M059J (cell line): ENCODE measurements around the gene OCA2. TPM values are rescaled to one million over a fixed set of nuclear protein-coding genes. Genes with fewer than 3 reads are reported as not detected.
"Not testable (repeated sequence)": the region's sequence is repeated elsewhere in the genome, so short reads cannot be mapped to it uniquely, and the experiment has no call there.

Experiments
- DNase-seq: peaks from one replicate; pipeline ENCODE4 v3.0.0-alpha.2; 2012; ENCODE audit warnings: low read depth
- total RNA-seq: library from RNA; depleted of rRNA; stranded (reverse); fragments of >200 nt; shearing (Covaris generic); gene quantifications from 2 replicates; pipeline ENCODE4 v1.2.3, GENCODE V29; 2014; rRNA removed

OCA2 gene
- total RNA-seq, result not detected in 2 replicates

DNA sequence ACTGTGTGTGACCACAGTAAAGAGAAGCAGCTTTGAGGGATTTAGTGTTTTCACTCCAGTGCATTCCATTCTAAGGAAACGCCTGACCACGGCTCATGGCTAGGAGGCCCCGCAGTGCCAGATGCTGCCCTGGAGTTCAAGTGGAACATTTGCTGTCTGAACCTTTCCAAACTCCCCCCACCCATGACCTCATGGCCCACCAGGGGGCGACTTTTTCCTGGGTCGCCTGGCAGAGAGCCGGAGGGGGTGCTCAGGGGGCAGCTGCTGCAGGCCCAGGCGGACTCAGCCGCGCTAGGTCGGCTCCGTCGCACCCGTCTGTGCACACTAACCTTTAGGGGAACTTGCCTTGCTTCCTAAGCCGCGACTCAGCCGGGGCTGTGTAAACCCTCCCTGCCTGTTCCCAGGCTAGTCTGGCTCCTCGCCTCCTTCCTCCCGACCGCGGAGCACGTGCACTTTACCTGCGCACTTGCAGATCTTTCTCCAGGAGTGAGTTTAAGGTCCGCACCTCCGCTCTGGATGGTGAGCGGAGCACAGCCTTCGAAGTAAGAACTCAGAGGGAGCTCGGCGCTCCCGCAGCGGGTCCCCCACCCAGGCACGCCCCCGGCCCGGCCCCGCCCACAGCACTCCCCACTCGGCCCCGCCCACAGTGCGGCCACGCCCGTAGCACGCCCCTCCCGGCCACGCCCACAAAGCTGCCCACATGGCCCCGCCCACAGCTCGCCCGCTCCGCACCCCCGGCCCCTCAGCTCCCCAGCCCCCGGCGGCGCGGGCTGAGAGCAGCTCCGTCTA, at the start of gene OCA2:
OCA2 (minus strand) TSS at position 550 of the 789 bp plus-strand sequence. CDS start 17,441 bp downstream, outside the sequence.
- DNase-seq, result no peak

DNA sequence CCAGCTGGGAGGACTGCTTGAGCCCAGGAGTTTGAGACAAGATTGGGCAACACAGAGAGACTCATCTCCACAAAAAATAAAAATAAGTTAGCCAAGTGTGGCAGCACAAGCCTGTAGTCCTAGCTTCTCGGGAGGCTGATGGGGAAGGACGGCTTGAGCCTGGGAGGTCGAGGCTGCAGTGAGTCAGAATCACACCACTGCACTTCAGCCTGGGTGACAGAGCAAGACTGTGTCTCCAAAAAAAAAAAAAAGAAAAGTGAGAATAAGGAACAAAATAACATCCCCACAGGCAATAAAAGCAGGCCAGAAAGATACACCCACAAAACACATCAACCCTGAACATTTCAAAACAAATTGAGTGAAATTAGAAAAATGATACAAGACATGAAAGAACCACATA, 48.7 kb upstream of the OCA2 start:
- no peak for DNase-seq

- not testable (repeated sequence) for DNase-seq
Observed at GRCh38 chr15:28145419-28145818, 46.3 kb upstream of the OCA2 start.

DNA sequence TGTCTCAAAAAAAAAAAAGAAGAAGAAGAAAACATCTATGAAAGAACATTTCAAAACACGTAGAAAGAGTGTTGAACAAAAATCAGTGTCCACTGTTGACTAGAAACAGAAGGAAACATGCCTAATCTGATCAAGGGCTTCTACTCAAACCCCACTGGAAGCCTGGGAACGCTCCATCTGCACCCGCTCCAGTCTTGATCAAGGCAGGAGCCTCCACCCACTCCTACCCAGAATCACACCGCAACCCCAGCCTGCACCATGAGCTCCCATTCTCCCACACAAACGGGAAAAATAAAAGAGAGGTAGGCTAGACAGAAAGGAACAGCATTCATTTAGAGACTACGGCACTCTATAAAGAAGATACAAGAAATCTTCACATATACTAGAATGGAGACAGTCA, 40.9 kb upstream of the OCA2 start:
- no peak for DNase-seq

DNA sequence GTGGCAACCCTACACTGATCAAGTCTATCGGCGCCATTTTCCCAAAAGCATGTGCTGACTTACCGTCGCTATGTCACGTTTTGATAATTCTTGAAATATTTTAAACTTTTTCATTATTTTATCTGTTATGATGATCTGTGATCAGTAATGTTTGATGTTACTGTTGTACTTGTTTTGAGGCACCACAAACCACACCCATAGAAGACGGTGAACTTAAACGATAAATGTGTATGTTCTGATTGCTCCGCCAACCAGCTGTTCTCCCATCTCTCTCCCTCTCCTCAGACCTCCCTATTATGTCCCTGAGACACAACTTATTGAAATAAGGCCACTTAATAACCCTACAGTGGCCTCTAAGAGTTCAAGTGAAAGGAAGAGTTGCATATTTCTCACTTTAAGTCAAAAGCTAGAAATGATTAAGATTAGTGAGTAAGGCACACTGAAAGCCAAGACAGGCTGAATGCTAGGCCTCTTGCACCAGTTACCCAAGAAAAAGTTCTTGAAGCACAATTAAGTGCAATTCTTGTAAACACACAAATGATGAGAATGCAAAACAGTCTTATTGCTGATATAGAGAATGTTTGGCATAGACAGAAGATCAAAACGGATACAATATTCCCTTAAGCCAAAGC, 38.4 kb upstream of the OCA2 start:
- DNase-seq, result not testable (repeated sequence)

- DNase-seq, result not testable (repeated sequence)
Observed at GRCh38 chr15:28136236-28136904, 37.3 kb upstream of the OCA2 start.

- DNase-seq, result no peak
Observed at GRCh38 chr15:28133281-28133680, 34.2 kb upstream of the OCA2 start.

DNA sequence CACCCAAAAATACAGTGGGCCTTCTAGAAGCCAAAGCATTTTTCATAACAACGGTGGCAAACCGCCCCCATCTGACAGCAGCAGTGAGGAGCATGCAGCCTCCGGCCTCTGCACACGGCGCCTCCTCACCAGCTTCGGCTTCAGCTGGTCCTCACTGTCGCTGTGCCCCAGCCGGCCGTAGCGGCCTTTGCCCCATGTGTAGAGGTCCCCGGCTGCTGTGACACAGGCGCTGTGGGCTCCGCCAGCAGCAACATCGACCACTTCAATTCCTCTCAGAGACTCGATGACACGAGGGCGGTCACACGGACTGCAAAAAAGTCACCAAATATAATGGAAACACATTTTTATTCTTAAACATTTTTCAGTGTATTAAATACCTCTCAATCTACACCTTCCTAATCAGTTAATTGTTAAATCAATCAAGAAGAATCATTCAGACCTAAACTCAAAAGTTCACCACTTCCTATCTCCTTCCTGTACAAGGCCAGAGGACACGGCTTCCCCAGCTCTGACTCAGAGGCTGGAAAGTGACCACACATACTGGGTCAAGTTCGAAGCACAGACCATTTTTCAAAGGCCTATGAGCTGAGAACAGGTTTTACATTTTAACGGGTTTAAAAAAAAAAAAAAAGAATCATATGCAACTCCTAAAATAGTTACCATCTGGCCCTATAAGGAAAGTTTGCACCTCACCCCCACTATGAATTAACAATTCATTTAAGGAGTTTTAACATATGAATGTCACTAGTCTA, 33.6 kb upstream of the OCA2 start:
- DNase-seq, result peak; percentile 51

DNA sequence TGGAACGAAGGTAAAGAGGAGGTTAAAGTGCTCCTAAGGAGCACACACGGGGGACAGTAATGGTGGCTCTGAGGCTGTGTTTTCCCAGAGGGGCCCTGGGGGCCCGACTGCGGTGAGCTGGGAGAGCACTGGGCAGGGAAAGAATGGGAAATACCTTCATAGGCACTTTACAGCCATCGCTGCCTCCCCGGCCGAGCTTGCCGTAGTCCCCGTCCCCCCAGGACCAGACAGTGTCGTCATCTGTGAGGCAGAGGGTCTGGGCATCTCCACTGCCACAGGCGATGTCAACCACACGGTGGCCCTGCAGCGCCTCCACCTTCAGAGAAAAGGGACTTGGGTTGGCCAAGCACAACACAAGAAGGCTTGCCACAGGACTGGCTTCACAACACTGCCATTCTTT, 32.8 kb upstream of the OCA2 start:
- DNase-seq, result no peak

GRCh38 chr15:28131400-28131799, 32.3 kb upstream of the OCA2 start:
- no peak for DNase-seq

DNA sequence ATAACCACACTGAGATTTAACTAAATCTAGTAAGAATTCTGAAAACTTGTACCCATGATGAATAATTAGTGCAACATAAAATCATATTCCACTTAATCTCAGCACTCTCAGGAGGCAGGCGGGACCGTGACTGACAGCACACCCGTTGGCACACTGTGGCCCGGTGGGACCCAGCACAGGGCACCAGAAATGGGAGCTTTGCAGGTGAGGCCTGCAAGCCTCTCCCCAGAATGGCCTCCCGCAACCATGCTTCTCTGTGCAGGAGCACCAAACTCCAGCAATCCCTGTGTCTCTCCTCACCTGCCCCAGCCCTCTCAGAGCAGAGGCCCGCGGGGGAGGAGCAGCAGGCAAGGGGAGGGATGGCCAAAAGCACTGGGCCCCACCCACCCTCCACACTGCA, 31.5 kb upstream of the OCA2 start:
- DNase-seq, result no peak

DNA sequence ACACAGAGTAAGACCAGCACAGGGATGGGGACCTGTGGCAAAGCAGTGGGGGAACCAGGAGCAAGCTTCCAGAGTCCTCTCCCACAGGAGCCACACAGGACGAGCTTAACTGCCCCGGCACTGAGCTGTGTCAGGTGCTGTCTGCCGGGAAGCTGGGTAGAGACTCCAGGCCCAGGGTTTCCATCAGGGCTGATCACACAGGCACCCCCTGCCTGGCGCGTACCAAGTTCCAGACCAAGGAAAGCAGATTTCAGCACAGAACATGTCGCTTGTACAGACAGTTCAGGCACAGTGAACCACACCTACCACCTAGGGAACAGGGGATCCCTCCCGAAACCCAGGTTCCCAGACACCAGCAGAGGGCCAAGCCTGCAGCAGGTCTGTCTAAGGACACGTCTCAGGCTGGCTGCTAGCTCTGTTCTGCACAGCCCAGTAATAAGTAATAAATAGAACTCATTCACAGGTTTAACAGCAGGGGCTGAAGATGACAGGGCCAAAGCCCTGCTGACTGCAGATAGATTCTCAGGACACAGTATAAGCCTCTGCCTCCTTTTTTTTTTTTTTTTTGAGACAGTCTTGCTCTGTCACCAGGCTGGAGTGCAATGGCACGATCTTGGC, 30.2 kb upstream of the OCA2 start:
- DNase-seq, result no peak

GRCh38 chr15:28128031-28128430, 28.9 kb upstream of the OCA2 start:
- DNase-seq, result no peak

- no peak for DNase-seq
Observed at GRCh38 chr15:28127036-28127435, 27.9 kb upstream of the OCA2 start.

DNA sequence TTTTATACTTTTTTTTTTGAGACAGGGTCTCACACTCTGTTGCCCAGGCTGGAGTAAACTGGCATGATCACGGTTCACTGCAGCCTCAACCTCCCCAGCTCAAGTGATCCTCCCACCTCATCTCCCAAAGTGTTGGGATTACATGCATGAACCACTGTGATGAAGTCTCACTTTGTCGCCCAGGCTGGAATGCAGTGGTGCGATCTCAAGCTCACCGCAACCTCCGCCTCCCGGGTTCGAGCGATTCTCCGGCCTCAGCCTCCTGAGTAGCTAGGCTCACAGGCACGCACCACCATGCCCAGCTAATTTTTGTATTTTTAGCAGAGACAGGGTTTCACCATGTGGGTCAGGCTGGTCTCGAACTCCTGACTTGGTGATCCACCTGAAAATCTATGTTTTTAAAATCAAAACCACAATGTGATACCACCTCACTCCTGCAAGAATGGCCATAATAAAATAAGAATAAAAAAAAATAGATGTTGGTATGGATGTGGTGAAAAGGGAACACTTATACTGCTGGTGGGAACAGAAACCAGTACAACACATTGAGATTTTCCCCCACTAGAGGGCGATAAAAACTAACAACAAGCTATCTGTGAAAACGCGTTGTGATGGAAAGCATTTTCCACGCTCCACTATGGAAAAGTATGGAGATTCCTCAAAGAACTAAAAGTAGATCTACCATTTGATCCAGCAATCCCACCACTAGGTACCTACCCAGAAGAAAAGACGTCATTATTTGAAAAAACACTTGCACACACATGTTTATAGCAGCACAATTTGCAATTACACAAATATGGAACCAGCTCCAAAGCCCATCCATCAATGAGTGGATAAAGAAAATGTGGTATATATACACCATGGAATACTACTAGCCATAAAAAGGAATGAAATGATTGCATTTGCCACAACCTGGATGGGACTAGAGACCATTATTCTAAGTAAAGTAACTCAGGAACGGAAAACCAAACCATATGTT, 26.8 kb upstream of the OCA2 start:
- peak; percentile 51 for DNase-seq

GRCh38 chr15:28124841-28125240, 25.7 kb upstream of the OCA2 start:
- no peak for DNase-seq

GRCh38 chr15:28123408-28124023, 24.4 kb upstream of the OCA2 start:
- DNase-seq, result peak; percentile 61

DNA sequence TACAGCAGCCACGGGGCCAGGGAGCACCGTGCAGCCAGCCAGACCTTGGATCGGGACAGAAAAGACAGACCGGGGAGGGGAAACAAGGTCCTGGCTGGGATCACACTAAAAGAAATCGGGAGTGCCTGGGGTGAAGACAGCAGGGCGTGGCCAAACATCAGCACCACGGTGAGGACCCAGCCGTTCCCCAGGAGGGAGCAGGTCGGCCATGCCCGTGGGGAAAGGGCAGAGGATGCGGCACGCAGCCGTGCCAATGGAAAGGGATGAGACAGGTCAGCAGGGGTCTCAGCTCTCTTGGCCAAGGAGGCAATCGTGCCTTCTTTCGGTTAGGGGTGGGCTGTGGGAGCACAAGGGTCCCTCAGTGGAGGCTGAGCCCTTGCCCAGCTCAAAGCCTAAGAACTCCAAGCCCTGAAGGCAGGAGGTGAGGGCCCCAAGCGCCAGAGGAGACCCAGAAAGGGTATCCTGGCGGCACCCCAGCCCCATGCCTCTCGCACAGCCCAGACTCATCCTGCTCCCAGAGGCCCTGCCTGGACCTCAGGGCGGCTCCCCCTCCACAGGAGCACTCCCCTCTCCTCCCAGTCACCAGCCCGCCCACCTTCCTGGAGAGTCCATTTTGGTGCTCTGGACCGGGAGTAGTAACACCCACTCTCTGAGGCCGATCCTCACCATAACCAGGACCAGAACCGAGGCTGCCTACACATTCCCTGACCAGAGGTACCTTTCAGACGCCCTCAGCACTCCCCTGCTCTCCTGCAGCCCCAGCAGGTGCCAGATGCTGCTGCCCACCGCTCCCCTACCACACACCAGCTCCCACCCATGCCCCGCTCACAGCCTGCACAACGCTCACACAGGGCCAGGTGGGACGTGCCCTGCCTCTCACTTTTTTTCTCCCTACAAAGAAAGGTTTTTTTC, 23.2 kb upstream of the OCA2 start:
- DNase-seq, result no peak

DNA sequence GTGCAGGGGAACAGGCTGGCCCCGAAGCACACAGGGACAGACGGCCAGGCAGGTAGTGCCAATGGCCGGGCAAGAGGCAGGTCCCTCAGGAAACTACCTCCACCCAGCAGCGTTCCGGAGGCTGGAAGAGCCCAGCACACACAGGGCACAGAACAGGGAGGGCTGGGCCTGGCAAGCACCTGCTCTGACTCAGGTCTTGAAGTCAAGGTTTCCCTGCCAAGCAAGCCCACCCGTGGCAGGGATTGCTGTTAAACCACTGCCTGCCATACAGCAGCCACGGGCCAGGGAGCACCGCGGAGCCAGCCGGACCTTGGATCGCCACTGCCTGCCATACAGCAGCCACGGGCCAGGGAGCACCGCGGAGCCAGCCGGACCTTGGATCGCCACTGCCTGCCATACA, 22.5 kb upstream of the OCA2 start:
- not testable (repeated sequence) for DNase-seq
